ENCODE data around the gene MACROH2A1.

GRCh38 chr5:135385576-135385975, 13.5 kb downstream of the MACROH2A1 start:
- TF ChIP-seq CTCF (IDR thresholded peaks at IDR 0.05; ENCODE audit: insufficient read depth, low read length, poor library complexity, severe bottlenecking) = no peak
- no peak for TF ChIP-seq EZH2phosphoT487 (conservative IDR thresholded peaks at IDR 0.05; ENCODE audit: low read length)
